NCI-H2196 treated with DMSO at 0.1 percent for 48 hours (cell line): Measurements from ENCODE around the gene ITPK1.

Experiments used
- DNase-seq: peaks from one replicate; lab custom pipeline; 2025; ENCODE audit not compliant: unreplicated experiment; lab: John Stamatoyannopoulos, UW

Gene ITPK1

GRCh38 chr14:92928258-92928629 is 187.5 kb downstream of the ITPK1 start:
- no peak for DNase-seq

GRCh38 chr14:92927349-92928257 is 188.1 kb downstream of the ITPK1 start:
- DNase-seq = no peak

- DNase-seq = no peak
These were observed 188.8 kb downstream of the ITPK1 start for GRCh38 chr14:92926931-92927330.

- DNase-seq = no peak
These were observed 189.4 kb downstream of the ITPK1 start for GRCh38 chr14:92926180-92926845.

GRCh38 chr14:92925446-92925845 is 190.3 kb downstream of the ITPK1 start:
- no peak for DNase-seq

GRCh38 chr14:92924247-92924646 is 191.5 kb downstream of the ITPK1 start:
- DNase-seq = no peak

- no peak for DNase-seq
These were observed 192.0 kb downstream of the ITPK1 start for GRCh38 chr14:92923744-92924103.

- peak; percentile 21 for DNase-seq
These were observed 192.6 kb downstream of the ITPK1 start, which contains the start of gene CHGA for GRCh38 chr14:92922883-92923743. TSS of gene CHGA (plus strand) at chr14:92923150. CDS start at chr14:92923360, 210 bp downstream.

GRCh38 chr14:92922155-92922735 is 193.5 kb downstream of the ITPK1 start:
- no peak for DNase-seq

GRCh38 chr14:92920001-92920400 is 195.7 kb downstream of the ITPK1 start:
- no peak for DNase-seq

GRCh38 chr14:92917956-92918355 is 197.8 kb downstream of the ITPK1 start:
- no peak for DNase-seq

GRCh38 chr14:92917041-92917940 is 198.4 kb downstream of the ITPK1 start:
- no peak for DNase-seq

- DNase-seq = no peak
These were observed 199.5 kb downstream of the ITPK1 start for GRCh38 chr14:92916201-92916600.

- DNase-seq = no peak
These were observed 201.6 kb downstream of the ITPK1 start for GRCh38 chr14:92914087-92914656.

GRCh38 chr14:92907316-92907911 is 208.3 kb downstream of the ITPK1 start:
- no peak for DNase-seq

GRCh38 chr14:92906823-92907222 is 208.9 kb downstream of the ITPK1 start:
- DNase-seq = no peak

- no peak for DNase-seq
These were observed 209.3 kb downstream of the ITPK1 start for GRCh38 chr14:92906420-92906819.

GRCh38 chr14:92905667-92906066 is 210.1 kb downstream of the ITPK1 start:
- DNase-seq = no peak

GRCh38 chr14:92903359-92903758 is 212.4 kb downstream of the ITPK1 start:
- no peak for DNase-seq
